ENCODE measurements around the gene FAM83B. TPM values are rescaled to one million over a fixed set of nuclear protein-coding genes. Genes with fewer than 3 reads are reported as not detected.

FAM83B gene
- total RNA-seq, 1 experiment from 2014 or later = 3.9 TPM

DNA sequence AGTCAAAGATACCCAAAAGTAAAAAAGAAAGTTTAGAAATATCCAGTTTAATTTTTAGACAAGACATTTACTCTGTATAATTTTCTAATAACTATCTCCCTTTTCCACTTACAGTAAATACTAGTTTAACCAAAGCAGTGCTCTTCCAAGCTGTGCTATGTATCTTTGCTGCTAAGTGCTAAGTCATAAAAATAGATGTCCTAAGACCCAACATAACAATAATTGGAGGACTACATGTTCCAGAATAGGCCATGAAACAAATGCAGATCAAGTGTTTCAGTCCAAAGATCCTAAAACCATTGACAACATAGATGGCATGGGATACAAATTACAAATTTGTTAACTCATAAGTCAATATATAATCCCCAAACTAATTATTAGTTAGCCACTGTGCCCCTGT, 111.1 kb downstream of the FAM83B start:
- no peaks in the 10 kb centered on the region for H3K27me3 Mint-ChIP-seq (ENCODE audit: low read depth)
- POLR2A ChIA-PET = no interaction called here
- no peak overlapping the region for H3K27ac Mint-ChIP-seq
- DNase-seq (ENCODE audit: low spot score) (no peak), ATAC-seq (no peak)
- peaks cover 3% of the 10 kb centered on the region; the same call in 1 of the 2 replicates for H3K36me3 Mint-ChIP-seq
- TF ChIP-seq TEAD4 (CRISPR knock-in tag; IDR thresholded peaks at IDR 0.05) = no peak
- TF ChIP-seq ZNF138 (CRISPR knock-in tag; conservative IDR thresholded peaks at IDR 0.05) = no peak
- TF ChIP-seq, protein P1, sequence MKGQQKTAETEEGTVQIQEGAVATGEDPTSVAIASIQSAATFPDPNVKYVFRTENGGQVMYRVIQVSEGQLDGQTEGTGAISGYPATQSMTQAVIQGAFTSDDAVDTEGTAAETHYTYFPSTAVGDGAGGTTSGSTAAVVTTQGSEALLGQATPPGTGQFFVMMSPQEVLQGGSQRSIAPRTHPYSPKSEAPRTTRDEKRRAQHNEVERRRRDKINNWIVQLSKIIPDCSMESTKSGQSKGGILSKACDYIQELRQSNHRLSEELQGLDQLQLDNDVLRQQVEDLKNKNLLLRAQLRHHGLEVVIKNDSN (CRISPR knock-in tag; IDR thresholded peaks at IDR 0.05) = no peak
- no peak for TF ChIP-seq PRRX2 (CRISPR knock-in tag; IDR thresholded peaks at IDR 0.05)
- no peak for TF ChIP-seq ZNF396 (CRISPR knock-in tag; IDR thresholded peaks at IDR 0.05; ENCODE audit: borderline replicate concordance)
- no peak for TF ChIP-seq KAT7 (CRISPR knock-in tag; IDR thresholded peaks at IDR 0.05; ENCODE audit: borderline replicate concordance)
- TF ChIP-seq ZNF121 (CRISPR knock-in tag; IDR thresholded peaks at IDR 0.05) = no peak
- no peak for TF ChIP-seq CREM (CRISPR knock-in tag; IDR thresholded peaks at IDR 0.05)
- TF ChIP-seq, protein P2, sequence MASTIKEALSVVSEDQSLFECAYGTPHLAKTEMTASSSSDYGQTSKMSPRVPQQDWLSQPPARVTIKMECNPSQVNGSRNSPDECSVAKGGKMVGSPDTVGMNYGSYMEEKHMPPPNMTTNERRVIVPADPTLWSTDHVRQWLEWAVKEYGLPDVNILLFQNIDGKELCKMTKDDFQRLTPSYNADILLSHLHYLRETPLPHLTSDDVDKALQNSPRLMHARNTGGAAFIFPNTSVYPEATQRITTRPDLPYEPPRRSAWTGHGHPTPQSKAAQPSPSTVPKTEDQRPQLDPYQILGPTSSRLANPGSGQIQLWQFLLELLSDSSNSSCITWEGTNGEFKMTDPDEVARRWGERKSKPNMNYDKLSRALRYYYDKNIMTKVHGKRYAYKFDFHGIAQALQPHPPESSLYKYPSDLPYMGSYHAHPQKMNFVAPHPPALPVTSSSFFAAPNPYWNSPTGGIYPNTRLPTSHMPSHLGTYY (CRISPR knock-in tag; IDR thresholded peaks at IDR 0.05) = no peak
- TF ChIP-seq CREB1 (CRISPR knock-in tag; IDR thresholded peaks at IDR 0.05) = no peak
- H3K9me3 Mint-ChIP-seq = peaks cover 10% of the 10 kb centered on the region
- CTCF ChIA-PET = no interaction called here
- peaks cover 11% of the 10 kb centered on the region for H3K4me1 Mint-ChIP-seq
- no peak overlapping the region for H3K4me3 Mint-ChIP-seq

DNA sequence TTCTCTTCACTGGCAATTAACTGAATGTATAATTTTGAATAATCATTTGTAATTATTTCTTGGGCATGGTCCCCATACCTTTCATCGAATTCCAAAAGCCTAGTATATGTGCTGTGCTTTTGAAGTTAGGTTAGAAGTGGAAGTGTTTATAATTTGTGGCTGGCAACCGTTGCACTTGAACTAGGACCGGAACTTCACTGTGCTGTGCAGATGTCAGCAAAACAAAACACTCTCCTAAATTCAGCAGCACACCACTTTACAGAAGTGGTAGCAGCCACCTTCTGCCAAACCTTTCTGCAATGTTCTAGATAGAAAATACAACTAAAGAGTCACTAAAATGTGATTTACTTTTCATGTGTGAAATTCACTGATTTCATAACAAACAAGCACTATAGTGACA, 111.9 kb downstream of the FAM83B start:
- Mint-ChIP-seq H3K4me3 (no peak overlapping the region), H3K36me3 (peaks cover 6% of the 10 kb centered on the region), H3K9me3 (peaks cover 10% of the 10 kb centered on the region), H3K27me3 (ENCODE audit: low read depth) (no peaks in the 10 kb centered on the region), H3K27ac (no peak overlapping the region), H3K4me1 (peaks cover 11% of the 10 kb centered on the region)
- no peak for TF ChIP-seq NR2C2 (CRISPR knock-in tag; IDR thresholded peaks at IDR 0.05)
- TF ChIP-seq, protein P3, sequence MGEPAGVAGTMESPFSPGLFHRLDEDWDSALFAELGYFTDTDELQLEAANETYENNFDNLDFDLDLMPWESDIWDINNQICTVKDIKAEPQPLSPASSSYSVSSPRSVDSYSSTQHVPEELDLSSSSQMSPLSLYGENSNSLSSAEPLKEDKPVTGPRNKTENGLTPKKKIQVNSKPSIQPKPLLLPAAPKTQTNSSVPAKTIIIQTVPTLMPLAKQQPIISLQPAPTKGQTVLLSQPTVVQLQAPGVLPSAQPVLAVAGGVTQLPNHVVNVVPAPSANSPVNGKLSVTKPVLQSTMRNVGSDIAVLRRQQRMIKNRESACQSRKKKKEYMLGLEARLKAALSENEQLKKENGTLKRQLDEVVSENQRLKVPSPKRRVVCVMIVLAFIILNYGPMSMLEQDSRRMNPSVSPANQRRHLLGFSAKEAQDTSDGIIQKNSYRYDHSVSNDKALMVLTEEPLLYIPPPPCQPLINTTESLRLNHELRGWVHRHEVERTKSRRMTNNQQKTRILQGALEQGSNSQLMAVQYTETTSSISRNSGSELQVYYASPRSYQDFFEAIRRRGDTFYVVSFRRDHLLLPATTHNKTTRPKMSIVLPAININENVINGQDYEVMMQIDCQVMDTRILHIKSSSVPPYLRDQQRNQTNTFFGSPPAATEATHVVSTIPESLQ (CRISPR knock-in tag; IDR thresholded peaks at IDR 0.05) = no peak
- no peak for TF ChIP-seq RORB (CRISPR knock-in tag; IDR thresholded peaks at IDR 0.05)
- TF ChIP-seq KAT7 (CRISPR knock-in tag; IDR thresholded peaks at IDR 0.05; ENCODE audit: borderline replicate concordance) = no peak
- no peak for TF ChIP-seq EMX1 (CRISPR knock-in tag; IDR thresholded peaks at IDR 0.05)
- TF ChIP-seq RELA (CRISPR knock-in tag; IDR thresholded peaks at IDR 0.05; ENCODE audit: borderline replicate concordance) = no peak
- TF ChIP-seq, protein P4, sequence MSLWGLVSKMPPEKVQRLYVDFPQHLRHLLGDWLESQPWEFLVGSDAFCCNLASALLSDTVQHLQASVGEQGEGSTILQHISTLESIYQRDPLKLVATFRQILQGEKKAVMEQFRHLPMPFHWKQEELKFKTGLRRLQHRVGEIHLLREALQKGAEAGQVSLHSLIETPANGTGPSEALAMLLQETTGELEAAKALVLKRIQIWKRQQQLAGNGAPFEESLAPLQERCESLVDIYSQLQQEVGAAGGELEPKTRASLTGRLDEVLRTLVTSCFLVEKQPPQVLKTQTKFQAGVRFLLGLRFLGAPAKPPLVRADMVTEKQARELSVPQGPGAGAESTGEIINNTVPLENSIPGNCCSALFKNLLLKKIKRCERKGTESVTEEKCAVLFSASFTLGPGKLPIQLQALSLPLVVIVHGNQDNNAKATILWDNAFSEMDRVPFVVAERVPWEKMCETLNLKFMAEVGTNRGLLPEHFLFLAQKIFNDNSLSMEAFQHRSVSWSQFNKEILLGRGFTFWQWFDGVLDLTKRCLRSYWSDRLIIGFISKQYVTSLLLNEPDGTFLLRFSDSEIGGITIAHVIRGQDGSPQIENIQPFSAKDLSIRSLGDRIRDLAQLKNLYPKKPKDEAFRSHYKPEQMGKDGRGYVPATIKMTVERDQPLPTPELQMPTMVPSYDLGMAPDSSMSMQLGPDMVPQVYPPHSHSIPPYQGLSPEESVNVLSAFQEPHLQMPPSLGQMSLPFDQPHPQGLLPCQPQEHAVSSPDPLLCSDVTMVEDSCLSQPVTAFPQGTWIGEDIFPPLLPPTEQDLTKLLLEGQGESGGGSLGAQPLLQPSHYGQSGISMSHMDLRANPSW (CRISPR knock-in tag; conservative IDR thresholded peaks at IDR 0.05; ENCODE audit: low read depth) = no peak
- TF ChIP-seq, protein P5, sequence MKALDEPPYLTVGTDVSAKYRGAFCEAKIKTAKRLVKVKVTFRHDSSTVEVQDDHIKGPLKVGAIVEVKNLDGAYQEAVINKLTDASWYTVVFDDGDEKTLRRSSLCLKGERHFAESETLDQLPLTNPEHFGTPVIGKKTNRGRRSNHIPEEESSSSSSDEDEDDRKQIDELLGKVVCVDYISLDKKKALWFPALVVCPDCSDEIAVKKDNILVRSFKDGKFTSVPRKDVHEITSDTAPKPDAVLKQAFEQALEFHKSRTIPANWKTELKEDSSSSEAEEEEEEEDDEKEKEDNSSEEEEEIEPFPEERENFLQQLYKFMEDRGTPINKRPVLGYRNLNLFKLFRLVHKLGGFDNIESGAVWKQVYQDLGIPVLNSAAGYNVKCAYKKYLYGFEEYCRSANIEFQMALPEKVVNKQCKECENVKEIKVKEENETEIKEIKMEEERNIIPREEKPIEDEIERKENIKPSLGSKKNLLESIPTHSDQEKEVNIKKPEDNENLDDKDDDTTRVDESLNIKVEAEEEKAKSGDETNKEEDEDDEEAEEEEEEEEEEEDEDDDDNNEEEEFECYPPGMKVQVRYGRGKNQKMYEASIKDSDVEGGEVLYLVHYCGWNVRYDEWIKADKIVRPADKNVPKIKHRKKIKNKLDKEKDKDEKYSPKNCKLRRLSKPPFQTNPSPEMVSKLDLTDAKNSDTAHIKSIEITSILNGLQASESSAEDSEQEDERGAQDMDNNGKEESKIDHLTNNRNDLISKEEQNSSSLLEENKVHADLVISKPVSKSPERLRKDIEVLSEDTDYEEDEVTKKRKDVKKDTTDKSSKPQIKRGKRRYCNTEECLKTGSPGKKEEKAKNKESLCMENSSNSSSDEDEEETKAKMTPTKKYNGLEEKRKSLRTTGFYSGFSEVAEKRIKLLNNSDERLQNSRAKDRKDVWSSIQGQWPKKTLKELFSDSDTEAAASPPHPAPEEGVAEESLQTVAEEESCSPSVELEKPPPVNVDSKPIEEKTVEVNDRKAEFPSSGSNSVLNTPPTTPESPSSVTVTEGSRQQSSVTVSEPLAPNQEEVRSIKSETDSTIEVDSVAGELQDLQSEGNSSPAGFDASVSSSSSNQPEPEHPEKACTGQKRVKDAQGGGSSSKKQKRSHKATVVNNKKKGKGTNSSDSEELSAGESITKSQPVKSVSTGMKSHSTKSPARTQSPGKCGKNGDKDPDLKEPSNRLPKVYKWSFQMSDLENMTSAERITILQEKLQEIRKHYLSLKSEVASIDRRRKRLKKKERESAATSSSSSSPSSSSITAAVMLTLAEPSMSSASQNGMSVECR (CRISPR knock-in tag; IDR thresholded peaks at IDR 0.05; ENCODE audit: borderline replicate concordance) = no peak
- TF ChIP-seq TP53 (CRISPR knock-in tag; IDR thresholded peaks at IDR 0.05) = no peak
- TF ChIP-seq SMAD4 (CRISPR knock-in tag; IDR thresholded peaks at IDR 0.05) = no peak
- DNase-seq (ENCODE audit: low spot score) = no peak
- ChIA-PET POLR2A (no interaction called here), CTCF (no interaction called here)
- ATAC-seq = no peak
